Spleen (tissue), 7 donors: ENCODE measurements around the gene KREMEN2.

Experiments used
- POLR2A ChIP-seq, 3 donors: fragments of 450-650 bp; IDR thresholded peaks; one replicate each; pipeline ENCODE4 v1.5.1; 2017; ENCODE audit warnings: antibody characterized with exemption in 3 of 3, mild to moderate bottlenecking in 1 of 3
- POLR2AphosphoS5 ChIP-seq, 3 donors: sonication (generic); formaldehyde crosslinking; IDR thresholded peaks; one replicate each; pipeline ENCODE4 v1.5.1; 2017; ENCODE audit warnings: antibody characterized with exemption in 3 of 3
- TF ChIP-seq, protein P1 (sequence below), 11 experiments: fragments of 200-600 bp in 7 of 11; fragments of 450-650 bp in 4 of 11; sonication (generic) in 4 of 11; IDR thresholded peaks in 8 of 11; conservative IDR thresholded peaks in 3 of 11; 1 replicate in 7 of 11; 2 replicates in 4 of 11; pipeline versions ENCODE4 v1.4.0 to v1.8.0; 2016 to 2021; ENCODE audit warnings: antibody characterized with exemption in 11 of 11, inconsistent platforms in 4 of 11, mild to moderate bottlenecking in 1 of 11
- donor health status: DM: no; HTN: no; CAD: no; lungs with moderate emphysema.
- donor health status: DM: no; HTN: no; CAD: no.
- donor health status: DM: no; HTN: no; CAD: no.

DNA sequence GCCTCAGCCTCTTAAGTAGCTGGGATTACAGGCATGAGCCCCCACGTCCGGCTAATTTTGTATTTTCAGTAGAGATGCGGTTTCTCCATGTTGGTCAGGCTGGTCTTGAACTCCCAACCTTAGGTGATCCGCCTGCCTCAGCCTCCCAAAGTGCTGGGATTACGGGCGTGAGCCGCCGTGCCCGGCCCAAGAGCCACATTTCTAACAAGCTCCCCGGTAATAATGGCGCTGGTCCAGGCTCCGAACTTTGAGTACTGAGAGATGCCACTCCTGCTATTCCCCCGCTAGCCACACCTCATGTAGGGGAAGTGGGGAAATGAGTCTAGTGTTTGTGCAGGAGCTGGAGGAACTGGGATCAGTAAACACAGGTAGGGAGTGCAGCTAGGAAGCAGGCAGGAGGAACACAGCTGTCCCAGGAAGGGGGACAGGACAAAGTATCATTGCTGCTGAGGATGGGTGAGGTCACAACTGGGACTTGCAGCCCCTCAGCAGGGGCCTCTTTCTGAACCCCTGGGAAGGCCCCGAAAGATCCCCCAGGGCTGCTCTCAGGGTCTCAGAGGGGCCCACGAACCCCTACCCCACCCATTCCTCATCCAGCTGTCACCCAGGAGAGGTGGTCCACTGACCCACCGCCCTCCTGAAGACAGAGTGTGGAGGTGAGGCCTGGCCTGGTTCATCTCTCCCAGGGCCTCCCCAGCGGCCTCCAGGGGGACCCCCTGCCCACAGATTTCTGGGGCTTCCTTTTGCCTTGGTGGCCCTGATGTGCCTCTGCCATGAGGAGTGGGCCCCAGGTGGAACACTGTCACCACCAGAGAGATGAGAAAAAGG, 3.7 kb upstream of the KREMEN2 start:
- TF ChIP-seq POLR2AphosphoS5 (IDR thresholded peaks at IDR 0.05) (no peak), POLR2A (IDR thresholded peaks at IDR 0.05) (no peak)
- TF ChIP-seq, protein P1, sequence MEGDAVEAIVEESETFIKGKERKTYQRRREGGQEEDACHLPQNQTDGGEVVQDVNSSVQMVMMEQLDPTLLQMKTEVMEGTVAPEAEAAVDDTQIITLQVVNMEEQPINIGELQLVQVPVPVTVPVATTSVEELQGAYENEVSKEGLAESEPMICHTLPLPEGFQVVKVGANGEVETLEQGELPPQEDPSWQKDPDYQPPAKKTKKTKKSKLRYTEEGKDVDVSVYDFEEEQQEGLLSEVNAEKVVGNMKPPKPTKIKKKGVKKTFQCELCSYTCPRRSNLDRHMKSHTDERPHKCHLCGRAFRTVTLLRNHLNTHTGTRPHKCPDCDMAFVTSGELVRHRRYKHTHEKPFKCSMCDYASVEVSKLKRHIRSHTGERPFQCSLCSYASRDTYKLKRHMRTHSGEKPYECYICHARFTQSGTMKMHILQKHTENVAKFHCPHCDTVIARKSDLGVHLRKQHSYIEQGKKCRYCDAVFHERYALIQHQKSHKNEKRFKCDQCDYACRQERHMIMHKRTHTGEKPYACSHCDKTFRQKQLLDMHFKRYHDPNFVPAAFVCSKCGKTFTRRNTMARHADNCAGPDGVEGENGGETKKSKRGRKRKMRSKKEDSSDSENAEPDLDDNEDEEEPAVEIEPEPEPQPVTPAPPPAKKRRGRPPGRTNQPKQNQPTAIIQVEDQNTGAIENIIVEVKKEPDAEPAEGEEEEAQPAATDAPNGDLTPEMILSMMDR (IDR thresholded peaks at IDR 0.05 in 8 of 11, conservative IDR thresholded peaks at IDR 0.05 in 3 of 11), result no peak
